DND-41 (cell line): Measurements from ENCODE around the gene CRISP1.

Experiments
- EZH2 ChIP-seq: IDR thresholded peaks from 3 replicates; pipeline ENCODE4 v1.6.1; 2012; ENCODE audit warnings: borderline replicate concordance, low read depth, mild to moderate bottlenecking, moderate library complexity, low read length, inconsistent platforms; ENCODE audit not compliant: severe bottlenecking
- TF ChIP-seq, protein P1 (sequence below): IDR thresholded peaks from 2 replicates; pipeline ENCODE4 v1.5.1; 2012; ENCODE audit warnings: borderline replicate concordance, low read length, moderate library complexity, mild to moderate bottlenecking; ENCODE audit not compliant: poor library complexity, severe bottlenecking; ENCODE audit errors: extremely low read depth

DNA sequence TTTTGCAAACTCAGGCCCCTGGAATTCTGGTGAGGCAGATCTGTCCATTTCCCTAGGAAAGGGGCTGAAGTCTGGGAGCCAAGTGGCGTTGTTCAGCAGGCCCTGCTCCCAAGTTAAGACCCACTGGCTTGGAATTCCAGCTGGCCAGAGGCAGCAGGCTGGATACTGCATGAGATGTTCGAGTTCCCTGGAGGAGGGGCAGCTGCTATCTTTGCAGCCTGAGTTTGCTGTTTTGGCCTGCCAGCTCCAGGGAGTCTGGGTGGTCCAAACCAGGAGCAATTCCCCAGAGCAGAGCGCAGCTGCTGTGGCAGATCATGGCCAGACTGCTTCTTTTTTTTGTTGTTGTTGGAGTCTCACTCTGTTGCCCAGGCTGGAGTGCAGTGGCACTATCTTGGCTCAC lies 61.1 kb downstream of the CRISP1 start:
- TF ChIP-seq, protein P1, sequence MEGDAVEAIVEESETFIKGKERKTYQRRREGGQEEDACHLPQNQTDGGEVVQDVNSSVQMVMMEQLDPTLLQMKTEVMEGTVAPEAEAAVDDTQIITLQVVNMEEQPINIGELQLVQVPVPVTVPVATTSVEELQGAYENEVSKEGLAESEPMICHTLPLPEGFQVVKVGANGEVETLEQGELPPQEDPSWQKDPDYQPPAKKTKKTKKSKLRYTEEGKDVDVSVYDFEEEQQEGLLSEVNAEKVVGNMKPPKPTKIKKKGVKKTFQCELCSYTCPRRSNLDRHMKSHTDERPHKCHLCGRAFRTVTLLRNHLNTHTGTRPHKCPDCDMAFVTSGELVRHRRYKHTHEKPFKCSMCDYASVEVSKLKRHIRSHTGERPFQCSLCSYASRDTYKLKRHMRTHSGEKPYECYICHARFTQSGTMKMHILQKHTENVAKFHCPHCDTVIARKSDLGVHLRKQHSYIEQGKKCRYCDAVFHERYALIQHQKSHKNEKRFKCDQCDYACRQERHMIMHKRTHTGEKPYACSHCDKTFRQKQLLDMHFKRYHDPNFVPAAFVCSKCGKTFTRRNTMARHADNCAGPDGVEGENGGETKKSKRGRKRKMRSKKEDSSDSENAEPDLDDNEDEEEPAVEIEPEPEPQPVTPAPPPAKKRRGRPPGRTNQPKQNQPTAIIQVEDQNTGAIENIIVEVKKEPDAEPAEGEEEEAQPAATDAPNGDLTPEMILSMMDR: no peak
- TF ChIP-seq EZH2: no peak
